ENCODE data around the gene MT1E. TPM values are rescaled to one million over a fixed set of nuclear protein-coding genes. Genes with fewer than 3 reads are reported as not detected.
A peak's percentile ranks its signal among the peaks of the same experiment; 100 is the strongest.

The MT1E gene
- total and polyA plus RNA-seq, 2 of the 13 experiments (the other 11 are each of a cell fraction or from before 2014, with no cell fraction given): 110 to 1,072 TPM

GRCh38 chr16:56610017-56610608 is 15.5 kb upstream of the MT1E start (continued):
- TF ChIP-seq ARNTL (CRISPR knock-in tag; IDR thresholded peaks at IDR 0.05) (0 out of 2 replicates have a peak, but pooled peaks have one; percentile 33), BHLHE40 (IDR thresholded peaks at IDR 0.05; ENCODE audit: low read length) (no peak), CBX2 (IDR thresholded peaks at IDR 0.05; ENCODE audit: low read depth, low read length) (no peak), CBX2 (CRISPR knock-in tag; IDR thresholded peaks at IDR 0.05; ENCODE audit: low read depth) (peak; percentile 66; the same call in 1 of the 2 replicates), AKAP8 (CRISPR knock-in tag; IDR thresholded peaks at IDR 0.05) (peak; percentile 66; the same call in 1 of the 2 replicates), PAX8 (CRISPR knock-in tag; IDR thresholded peaks at IDR 0.05; ENCODE audit: borderline replicate concordance) (0 out of 2 replicates have a peak, but pooled peaks have one; percentile 72), ZIK1 (CRISPR knock-in tag; IDR thresholded peaks at IDR 0.05; ENCODE audit: borderline replicate concordance, low read depth) (no peak), ZC3H13 (CRISPR knock-in tag; IDR thresholded peaks at IDR 0.05) (peak; percentile 59; the same call in 1 of the 2 replicates), GTF3A (CRISPR knock-in tag; conservative IDR thresholded peaks at IDR 0.05) (0 out of 2 replicates have a peak, but pooled peaks have one; percentile 65), RXRA (CRISPR knock-in tag; IDR thresholded peaks at IDR 0.05) (0 out of 2 replicates have a peak, but pooled peaks have one; percentile 11), THAP9 (CRISPR knock-in tag; IDR thresholded peaks at IDR 0.05; ENCODE audit: borderline replicate concordance) (0 out of 2 replicates have a peak, but pooled peaks have one; percentile 49), JUN (CRISPR knock-in tag; IDR thresholded peaks at IDR 0.05) (no peak), MIER3 (CRISPR knock-in tag; IDR thresholded peaks at IDR 0.05; ENCODE audit: borderline replicate concordance) (no peak), NFE2L2 (IDR thresholded peaks at IDR 0.05; ENCODE audit: low read length) (no peak), HINFP (CRISPR knock-in tag; IDR thresholded peaks at IDR 0.05; ENCODE audit: low read depth) (peak; percentile 50; the same call in 1 of the 2 replicates), TEAD3 (CRISPR knock-in tag; optimal IDR thresholded peaks at IDR 0.05; ENCODE audit: borderline replicate concordance) (peak; percentile 9), MTF2 (CRISPR knock-in tag; IDR thresholded peaks at IDR 0.05; ENCODE audit: borderline replicate concordance) (no peak), ZNF747 (CRISPR knock-in tag; IDR thresholded peaks at IDR 0.05; ENCODE audit: borderline replicate concordance) (0 out of 2 replicates have a peak, but pooled peaks have one; percentile 20), ZNF570 (CRISPR knock-in tag; IDR thresholded peaks at IDR 0.05; ENCODE audit: borderline replicate concordance) (no peak), YEATS4 (CRISPR knock-in tag; IDR thresholded peaks at IDR 0.05; ENCODE audit: borderline replicate concordance) (no peak), JARID2 (CRISPR knock-in tag; IDR thresholded peaks at IDR 0.05; ENCODE audit: insufficient replicate concordance) (no peak), NR2C2 (CRISPR knock-in tag; IDR thresholded peaks at IDR 0.05; ENCODE audit: borderline replicate concordance) (no peak), DZIP1 (CRISPR knock-in tag; IDR thresholded peaks at IDR 0.05) (no peak), ZBTB7B (CRISPR knock-in tag; IDR thresholded peaks at IDR 0.05) (no peak)

All from HepG2 (cell line).